Measurements from ENCODE around the gene NKX1-1.
A peak's percentile ranks its signal among the peaks of the same experiment; 100 is the strongest.

The NKX1-1 gene

DNA sequence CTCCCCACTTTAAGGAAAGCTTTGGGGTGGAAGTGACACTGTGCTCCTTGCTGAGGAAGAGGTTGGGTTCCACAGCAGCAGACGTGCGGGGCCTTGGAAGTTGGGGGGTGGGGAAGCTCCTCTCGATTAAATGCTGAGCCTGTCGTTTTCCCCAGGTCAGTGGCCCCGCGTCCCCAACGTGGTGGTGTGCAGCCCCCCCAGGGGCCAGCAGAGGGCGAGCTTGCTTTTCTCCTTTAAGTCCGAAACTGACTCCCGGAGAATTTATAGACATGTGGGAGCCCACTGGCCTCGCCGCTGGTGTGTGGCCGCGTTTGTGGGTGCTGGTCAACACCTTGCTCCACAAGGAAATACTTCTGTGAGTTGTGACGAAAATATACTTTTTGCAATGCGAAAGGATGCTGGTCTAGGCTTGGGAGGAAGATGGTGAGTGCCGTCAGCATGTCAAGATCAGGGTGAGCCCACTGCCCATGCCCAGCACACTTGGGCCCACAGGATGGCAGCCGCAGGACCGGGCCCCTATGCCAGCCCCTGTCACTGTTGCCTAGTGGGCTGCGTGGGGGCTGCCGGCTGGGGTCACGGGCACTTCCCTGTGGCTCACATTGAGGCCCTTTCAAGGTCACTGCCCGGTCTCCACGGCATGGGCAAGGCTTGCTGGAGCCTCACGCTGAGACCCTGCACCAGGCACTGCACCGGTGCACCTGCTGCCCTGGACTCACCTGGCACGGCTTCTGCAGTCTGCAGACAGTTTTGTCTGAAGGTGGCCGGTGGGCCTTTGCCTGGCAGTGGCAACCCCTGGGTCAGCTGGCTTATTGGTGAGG, 49.9 kb downstream of the NKX1-1 start:
- TF ChIP-seq, protein P1, sequence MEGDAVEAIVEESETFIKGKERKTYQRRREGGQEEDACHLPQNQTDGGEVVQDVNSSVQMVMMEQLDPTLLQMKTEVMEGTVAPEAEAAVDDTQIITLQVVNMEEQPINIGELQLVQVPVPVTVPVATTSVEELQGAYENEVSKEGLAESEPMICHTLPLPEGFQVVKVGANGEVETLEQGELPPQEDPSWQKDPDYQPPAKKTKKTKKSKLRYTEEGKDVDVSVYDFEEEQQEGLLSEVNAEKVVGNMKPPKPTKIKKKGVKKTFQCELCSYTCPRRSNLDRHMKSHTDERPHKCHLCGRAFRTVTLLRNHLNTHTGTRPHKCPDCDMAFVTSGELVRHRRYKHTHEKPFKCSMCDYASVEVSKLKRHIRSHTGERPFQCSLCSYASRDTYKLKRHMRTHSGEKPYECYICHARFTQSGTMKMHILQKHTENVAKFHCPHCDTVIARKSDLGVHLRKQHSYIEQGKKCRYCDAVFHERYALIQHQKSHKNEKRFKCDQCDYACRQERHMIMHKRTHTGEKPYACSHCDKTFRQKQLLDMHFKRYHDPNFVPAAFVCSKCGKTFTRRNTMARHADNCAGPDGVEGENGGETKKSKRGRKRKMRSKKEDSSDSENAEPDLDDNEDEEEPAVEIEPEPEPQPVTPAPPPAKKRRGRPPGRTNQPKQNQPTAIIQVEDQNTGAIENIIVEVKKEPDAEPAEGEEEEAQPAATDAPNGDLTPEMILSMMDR (IDR thresholded peaks at IDR 0.05): peak; percentile 87
- Mint-ChIP-seq H3K4me1 (peaks cover 9% of the 10 kb centered on the region), H3K27me3 (ENCODE audit: low read depth, poor library complexity) (no peaks in the 10 kb centered on the region), H3K36me3 (ENCODE audit: low read depth) (peaks cover 4% of the 10 kb centered on the region), H3K27ac (no peak overlapping the region), H3K4me3 (no peak overlapping the region), H3K9me3 (no peaks in the 10 kb centered on the region)
- DNase-seq: peak; percentile 81

GRCh38 chr4:1355378-1355777, 50.9 kb downstream of the NKX1-1 start:
- DNase-seq: no peak
- TF ChIP-seq, protein P1 (IDR thresholded peaks at IDR 0.05): no peak
- no peaks in the 10 kb centered on the region for H3K9me3 Mint-ChIP-seq
- peaks cover 9% of the 10 kb centered on the region for H3K36me3 Mint-ChIP-seq (ENCODE audit: low read depth)
- no peaks in the 10 kb centered on the region for H3K27me3 Mint-ChIP-seq (ENCODE audit: low read depth, poor library complexity)
- H3K4me1 Mint-ChIP-seq: peaks cover 16% of the 10 kb centered on the region
- no peak overlapping the region for H3K4me3 Mint-ChIP-seq
- H3K27ac Mint-ChIP-seq: no peak overlapping the region

DNA sequence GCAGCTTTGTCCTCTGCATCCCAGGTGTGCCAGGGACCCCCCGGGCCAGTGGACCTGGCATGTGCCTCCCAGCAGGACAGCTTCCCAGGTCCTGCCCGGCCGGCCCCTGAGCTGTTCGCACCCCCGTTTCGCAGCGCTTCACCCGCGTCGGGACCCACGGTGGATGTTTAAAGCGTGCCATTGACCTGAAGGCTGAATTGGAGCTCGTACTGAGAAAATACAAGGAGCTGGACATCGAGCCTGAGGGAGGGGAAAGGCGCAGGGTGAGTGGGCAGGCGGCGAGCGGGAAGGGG, 51.3 kb downstream of the NKX1-1 start:
- H3K27me3 Mint-ChIP-seq (ENCODE audit: low read depth, poor library complexity): no peaks in the 10 kb centered on the region

DNA sequence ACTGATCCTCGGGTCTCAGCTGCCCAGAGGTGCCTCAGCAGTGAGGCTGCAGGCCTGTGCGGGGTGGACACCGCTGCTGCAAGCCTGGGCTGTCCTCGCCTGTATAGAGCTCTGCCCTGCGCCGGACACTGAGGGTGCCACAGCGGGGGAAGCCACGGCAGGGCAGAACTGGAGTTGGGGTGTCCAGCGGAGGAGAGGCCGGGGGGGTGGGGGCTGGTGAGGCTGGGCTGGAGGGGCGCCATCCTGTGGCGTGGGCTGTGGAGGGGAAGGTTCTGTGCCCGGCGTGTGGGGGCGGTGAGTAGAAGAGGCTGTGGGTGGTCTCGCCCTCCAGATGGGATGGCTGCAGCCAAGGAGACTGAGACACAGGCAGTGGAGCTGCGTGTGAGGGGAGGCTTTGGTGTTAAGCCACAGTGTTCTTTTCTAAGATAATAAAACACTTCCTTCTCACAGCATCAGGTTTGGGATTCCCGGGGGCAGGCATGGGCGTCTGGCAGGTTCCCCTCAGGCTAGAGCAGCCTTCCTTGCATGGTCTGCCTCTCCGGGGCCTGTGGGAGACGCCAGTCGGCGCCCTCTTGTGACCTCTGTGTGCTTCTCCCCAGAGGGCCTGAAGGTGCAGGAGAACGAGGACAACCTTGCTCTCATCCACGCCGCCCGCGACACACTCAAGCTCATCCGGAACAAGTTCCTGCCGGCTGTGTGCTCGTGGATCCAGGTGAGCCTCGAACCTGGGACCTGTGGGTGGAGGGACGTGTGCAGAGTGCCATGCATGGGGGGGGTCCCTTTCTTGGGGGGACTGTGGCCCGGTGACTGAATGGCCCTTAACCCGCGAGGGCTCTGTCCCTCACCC, 51.9 kb downstream of the NKX1-1 start:
- TF ChIP-seq, protein P1 (IDR thresholded peaks at IDR 0.05): no peak
- Mint-ChIP-seq H3K27me3 (ENCODE audit: low read depth, poor library complexity) (peaks cover 3% of the 10 kb centered on the region), H3K4me1 (peaks cover 22% of the 10 kb centered on the region), H3K36me3 (ENCODE audit: low read depth) (peaks cover 11% of the 10 kb centered on the region), H3K9me3 (no peaks in the 10 kb centered on the region), H3K4me3 (no peak overlapping the region), H3K27ac (no peak overlapping the region)
- DNase-seq: no peak

More for the DNA sequence above, 51.3 kb downstream of the NKX1-1 start:
- peaks cover 11% of the 10 kb centered on the region for H3K36me3 Mint-ChIP-seq (ENCODE audit: low read depth)
- no peak overlapping the region for H3K4me3 Mint-ChIP-seq
- no peak overlapping the region for H3K27ac Mint-ChIP-seq
- no peaks in the 10 kb centered on the region for H3K9me3 Mint-ChIP-seq
- peaks cover 19% of the 10 kb centered on the region for H3K4me1 Mint-ChIP-seq
- DNase-seq: no peak
- TF ChIP-seq, protein P1 (IDR thresholded peaks at IDR 0.05): no peak

- TF ChIP-seq, protein P1 (IDR thresholded peaks at IDR 0.05): no peak
- no peak for DNase-seq
- Mint-ChIP-seq H3K27me3 (ENCODE audit: low read depth, poor library complexity) (peaks cover 3% of the 10 kb centered on the region), H3K36me3 (ENCODE audit: low read depth) (peaks cover 19% of the 10 kb centered on the region), H3K27ac (no peak overlapping the region), H3K9me3 (no peaks in the 10 kb centered on the region), H3K4me3 (no peak overlapping the region), H3K4me1 (peaks cover 31% of the 10 kb centered on the region)
These were observed 52.8 kb downstream of the NKX1-1 start for GRCh38 chr4:1353186-1354055.
